Measurements from ENCODE around the gene GABPB2. TPM values are rescaled to one million over a fixed set of nuclear protein-coding genes. Genes with fewer than 3 reads are reported as not detected.

GABPB2 gene
- total RNA-seq = 18.9 TPM
- 8.5 TPM for polyA plus RNA-seq
- long read RNA-seq, donor 1 = 0 reads
- long read RNA-seq, donor 2 = 0 reads
- long read RNA-seq, donor 3 = 0 reads
- long read RNA-seq, donor 4 = 0 reads
- long read RNA-seq, donor 5 = 0 reads
- long read RNA-seq, donor 6 = 0 reads
- long read RNA-seq, donor 7, full-length matches to known transcripts = 1 of 23 reads
- long read RNA-seq, donor 7, partial matches to known transcripts = 22 of 23 reads
- long read RNA-seq, donor 7, other reads (novel, unspliced or antisense) = 0 of 23 reads
- long read RNA-seq, donor 8 = 0 reads
- long read RNA-seq, donor 9, partial matches to known transcripts = 21 of 21 reads
- long read RNA-seq, donor 9, other reads (novel, unspliced or antisense) = 0 of 21 reads
- long read RNA-seq, donor 10 = 0 reads

- peak within 1 kb of the TSS; percentile 89 to 98 for H3K4me3 ChIP-seq (ENCODE audit: low read length in 2 of 2)
- under 1% methylated on average over 50 of the region's 50 CpGs for WGBS
- H3K27ac ChIP-seq (ENCODE audit: low read depth in 1 of 2, low read length in 1 of 2) = peak within 1 kb of the TSS; percentile 98 to 99
- peak; percentile 83 to 96 (median 88) for DNase-seq (ENCODE audit: low read depth in 6 of 9, low spot score in 9 of 9)
- H3K4me1 ChIP-seq (ENCODE audit: control insufficient read depth in 2 of 2, insufficient read depth in 2 of 2, low read length in 2 of 2) = peaks cover 4 to 19% of the 10 kb centered on the region in 2 donors
- H3K27me3 ChIP-seq (ENCODE audit: control insufficient read depth in 2 of 2, insufficient read depth in 1 of 2, low read length in 1 of 2) = no peaks in the 10 kb centered on the region
- H3K36me3 ChIP-seq (ENCODE audit: control insufficient read depth in 2 of 2, insufficient read depth in 2 of 2, low read length in 1 of 2) = peaks cover 13 to 27% of the 10 kb centered on the region in 2 donors
- H3K9me3 ChIP-seq (ENCODE audit: control insufficient read depth in 2 of 2, insufficient read depth in 1 of 2, low read length in 1 of 2) = peaks cover 0 to 3% of the 10 kb centered on the region in 2 donors
These were observed at the start of gene GABPB2 for GRCh38 chr1:151070474-151071276. GABPB2 (plus strand) TSS chr1:151070761; CDS start chr1:151088190, 17,429 bp downstream.

- no peaks in the 10 kb centered on the region for H3K9me3 ChIP-seq (ENCODE audit: control insufficient read depth in 2 of 2, insufficient read depth in 1 of 2, low read length in 1 of 2)
- no peaks in the 10 kb centered on the region for H3K4me1 ChIP-seq (ENCODE audit: control insufficient read depth in 2 of 2, insufficient read depth in 2 of 2, low read length in 2 of 2)
- no peak overlapping the region for H3K4me3 ChIP-seq (ENCODE audit: low read length in 2 of 2)
- H3K36me3 ChIP-seq (ENCODE audit: control insufficient read depth in 2 of 2, insufficient read depth in 2 of 2, low read length in 1 of 2) = peaks cover 25 to 45% of the 10 kb centered on the region in 2 donors
- H3K27ac ChIP-seq (ENCODE audit: low read depth in 1 of 2, low read length in 1 of 2) = no peak overlapping the region
- DNase-seq (ENCODE audit: low read depth in 6 of 9, low spot score in 9 of 9) = peak in 7 of 9 donors; percentile 65 to 88 (median 77)
- no peaks in the 10 kb centered on the region for H3K27me3 ChIP-seq (ENCODE audit: control insufficient read depth in 2 of 2, insufficient read depth in 1 of 2, low read length in 1 of 2)
- WGBS = 22% methylated on average over 6 of the region's 6 CpGs
These were observed 45.9 kb upstream of the GABPB2 start for GRCh38 chr1:151024540-151025146.

- Histone ChIP-seq H3K27ac (ENCODE audit: low read depth in 1 of 2, low read length in 1 of 2) (no peak overlapping the region), H3K9me3 (ENCODE audit: control insufficient read depth in 2 of 2, insufficient read depth in 1 of 2, low read length in 1 of 2) (no peaks in the 10 kb centered on the region), H3K27me3 (ENCODE audit: control insufficient read depth in 2 of 2, insufficient read depth in 1 of 2, low read length in 1 of 2) (no peaks in the 10 kb centered on the region), H3K4me1 (ENCODE audit: control insufficient read depth in 2 of 2, insufficient read depth in 2 of 2, low read length in 2 of 2) (no peaks in the 10 kb centered on the region), H3K36me3 (ENCODE audit: control insufficient read depth in 2 of 2, insufficient read depth in 2 of 2, low read length in 1 of 2) (peaks cover 34 to 52% of the 10 kb centered on the region in 2 donors), H3K4me3 (ENCODE audit: low read length in 2 of 2) (no peak overlapping the region)
- no peak for DNase-seq (ENCODE audit: low read depth in 6 of 9, low spot score in 9 of 9)
These were observed 44.1 kb upstream of the GABPB2 start for GRCh38 chr1:151026460-151026859.

GRCh38 chr1:151032164-151032563 lies 38.4 kb upstream of the GABPB2 start:
- Histone ChIP-seq H3K9me3 (ENCODE audit: control insufficient read depth in 2 of 2, insufficient read depth in 1 of 2, low read length in 1 of 2) (no peaks in the 10 kb centered on the region), H3K27ac (ENCODE audit: low read depth in 1 of 2, low read length in 1 of 2) (no peak overlapping the region), H3K27me3 (ENCODE audit: control insufficient read depth in 2 of 2, insufficient read depth in 1 of 2, low read length in 1 of 2) (no peaks in the 10 kb centered on the region), H3K4me1 (ENCODE audit: control insufficient read depth in 2 of 2, insufficient read depth in 2 of 2, low read length in 2 of 2) (no peaks in the 10 kb centered on the region), H3K36me3 (ENCODE audit: control insufficient read depth in 2 of 2, insufficient read depth in 2 of 2, low read length in 1 of 2) (peaks cover 37 to 58% of the 10 kb centered on the region in 2 donors), H3K4me3 (ENCODE audit: low read length in 2 of 2) (no peak overlapping the region)
- WGBS = 97% methylated on average over 8 of the region's 8 CpGs
- DNase-seq (ENCODE audit: low read depth in 6 of 9, low spot score in 9 of 9) = no peak

- H3K36me3 ChIP-seq (ENCODE audit: control insufficient read depth in 2 of 2, insufficient read depth in 2 of 2, low read length in 1 of 2) = peaks cover 26 to 39% of the 10 kb centered on the region in 2 donors
- no peak overlapping the region for H3K4me3 ChIP-seq (ENCODE audit: low read length in 2 of 2)
- no peak overlapping the region for H3K27ac ChIP-seq (ENCODE audit: low read depth in 1 of 2, low read length in 1 of 2)
- DNase-seq (ENCODE audit: low read depth in 6 of 9, low spot score in 9 of 9) = no peak
- no peaks in the 10 kb centered on the region for H3K27me3 ChIP-seq (ENCODE audit: control insufficient read depth in 2 of 2, insufficient read depth in 1 of 2, low read length in 1 of 2)
- 98% methylated on average over 3 of the region's 3 CpGs for WGBS
- no peaks in the 10 kb centered on the region for H3K4me1 ChIP-seq (ENCODE audit: control insufficient read depth in 2 of 2, insufficient read depth in 2 of 2, low read length in 2 of 2)
- no peaks in the 10 kb centered on the region for H3K9me3 ChIP-seq (ENCODE audit: control insufficient read depth in 2 of 2, insufficient read depth in 1 of 2, low read length in 1 of 2)
These were observed 35.4 kb upstream of the GABPB2 start for GRCh38 chr1:151035167-151035566.

GRCh38 chr1:151036356-151036755 lies 34.2 kb upstream of the GABPB2 start, which contains the start of gene BNIPL:
BNIPL (plus strand) TSS chr1:151036586; CDS start chr1:151036726, 140 bp downstream.
- Histone ChIP-seq H3K36me3 (ENCODE audit: control insufficient read depth in 2 of 2, insufficient read depth in 2 of 2, low read length in 1 of 2) (peaks cover 18 to 28% of the 10 kb centered on the region in 2 donors), H3K9me3 (ENCODE audit: control insufficient read depth in 2 of 2, insufficient read depth in 1 of 2, low read length in 1 of 2) (no peaks in the 10 kb centered on the region), H3K4me1 (ENCODE audit: control insufficient read depth in 2 of 2, insufficient read depth in 2 of 2, low read length in 2 of 2) (no peaks in the 10 kb centered on the region), H3K4me3 (ENCODE audit: low read length in 2 of 2) (no peak within 1 kb of the TSS), H3K27me3 (ENCODE audit: control insufficient read depth in 2 of 2, insufficient read depth in 1 of 2, low read length in 1 of 2) (no peaks in the 10 kb centered on the region), H3K27ac (ENCODE audit: low read depth in 1 of 2, low read length in 1 of 2) (no peak within 1 kb of the TSS)
- WGBS = 69% methylated on average over 2 of the region's 2 CpGs
- no peak for DNase-seq (ENCODE audit: low read depth in 6 of 9, low spot score in 9 of 9)

- peaks cover 16 to 25% of the 10 kb centered on the region in 2 donors for H3K36me3 ChIP-seq (ENCODE audit: control insufficient read depth in 2 of 2, insufficient read depth in 2 of 2, low read length in 1 of 2)
- H3K4me3 ChIP-seq (ENCODE audit: low read length in 2 of 2) = no peak overlapping the region
These were observed 33.5 kb upstream of the GABPB2 start for GRCh38 chr1:151037032-151037431.

GRCh38 chr1:151039521-151039920 lies 31.0 kb upstream of the GABPB2 start:
- Histone ChIP-seq H3K4me1 (ENCODE audit: control insufficient read depth in 2 of 2, insufficient read depth in 2 of 2, low read length in 2 of 2) (no peaks in the 10 kb centered on the region), H3K27me3 (ENCODE audit: control insufficient read depth in 2 of 2, insufficient read depth in 1 of 2, low read length in 1 of 2) (no peaks in the 10 kb centered on the region), H3K9me3 (ENCODE audit: control insufficient read depth in 2 of 2, insufficient read depth in 1 of 2, low read length in 1 of 2) (no peaks in the 10 kb centered on the region), H3K36me3 (ENCODE audit: control insufficient read depth in 2 of 2, insufficient read depth in 2 of 2, low read length in 1 of 2) (peaks cover 6 to 18% of the 10 kb centered on the region in 2 donors), H3K4me3 (ENCODE audit: low read length in 2 of 2) (no peak overlapping the region), H3K27ac (ENCODE audit: low read depth in 1 of 2, low read length in 1 of 2) (no peak overlapping the region)
- 97% methylated on average over 3 of the region's 3 CpGs for WGBS
- no peak for DNase-seq (ENCODE audit: low read depth in 6 of 9, low spot score in 9 of 9)

More at GRCh38 chr1:151037032-151037431, 33.5 kb upstream of the GABPB2 start:
- no peak overlapping the region for H3K27ac ChIP-seq (ENCODE audit: low read depth in 1 of 2, low read length in 1 of 2)
- H3K4me1 ChIP-seq (ENCODE audit: control insufficient read depth in 2 of 2, insufficient read depth in 2 of 2, low read length in 2 of 2) = no peaks in the 10 kb centered on the region
- WGBS = 96% methylated on average over 6 of the region's 6 CpGs
- H3K27me3 ChIP-seq (ENCODE audit: control insufficient read depth in 2 of 2, insufficient read depth in 1 of 2, low read length in 1 of 2) = no peaks in the 10 kb centered on the region
- DNase-seq (ENCODE audit: low read depth in 6 of 9, low spot score in 9 of 9) = no peak
- no peaks in the 10 kb centered on the region for H3K9me3 ChIP-seq (ENCODE audit: control insufficient read depth in 2 of 2, insufficient read depth in 1 of 2, low read length in 1 of 2)

Measured in thymus (tissue), 14 donors.